ENCODE data around the gene ZBTB7C.

ZBTB7C gene

DNA sequence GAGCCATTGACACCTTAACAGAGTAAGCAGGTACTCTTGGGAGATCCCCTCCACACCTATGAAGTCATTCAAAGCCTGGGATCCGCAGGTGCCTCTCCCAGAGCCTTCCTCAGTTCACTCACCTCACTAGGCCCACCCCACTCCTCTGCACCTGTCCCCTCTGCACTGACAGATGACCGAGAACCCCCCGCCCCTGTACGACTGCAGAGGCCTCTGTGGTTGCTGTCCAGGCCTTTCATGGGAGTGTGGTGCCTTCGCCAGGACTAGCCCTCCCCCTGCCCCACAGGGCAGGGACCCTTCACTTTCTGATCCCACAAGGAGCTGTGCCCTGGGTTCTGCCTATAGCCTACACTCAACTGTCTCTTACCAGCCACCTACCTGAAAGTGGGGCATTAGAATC lies 238.5 kb downstream of the ZBTB7C start:
- TF ChIP-seq, protein P1, sequence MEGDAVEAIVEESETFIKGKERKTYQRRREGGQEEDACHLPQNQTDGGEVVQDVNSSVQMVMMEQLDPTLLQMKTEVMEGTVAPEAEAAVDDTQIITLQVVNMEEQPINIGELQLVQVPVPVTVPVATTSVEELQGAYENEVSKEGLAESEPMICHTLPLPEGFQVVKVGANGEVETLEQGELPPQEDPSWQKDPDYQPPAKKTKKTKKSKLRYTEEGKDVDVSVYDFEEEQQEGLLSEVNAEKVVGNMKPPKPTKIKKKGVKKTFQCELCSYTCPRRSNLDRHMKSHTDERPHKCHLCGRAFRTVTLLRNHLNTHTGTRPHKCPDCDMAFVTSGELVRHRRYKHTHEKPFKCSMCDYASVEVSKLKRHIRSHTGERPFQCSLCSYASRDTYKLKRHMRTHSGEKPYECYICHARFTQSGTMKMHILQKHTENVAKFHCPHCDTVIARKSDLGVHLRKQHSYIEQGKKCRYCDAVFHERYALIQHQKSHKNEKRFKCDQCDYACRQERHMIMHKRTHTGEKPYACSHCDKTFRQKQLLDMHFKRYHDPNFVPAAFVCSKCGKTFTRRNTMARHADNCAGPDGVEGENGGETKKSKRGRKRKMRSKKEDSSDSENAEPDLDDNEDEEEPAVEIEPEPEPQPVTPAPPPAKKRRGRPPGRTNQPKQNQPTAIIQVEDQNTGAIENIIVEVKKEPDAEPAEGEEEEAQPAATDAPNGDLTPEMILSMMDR (IDR thresholded peaks at IDR 0.05): no peak

DNA sequence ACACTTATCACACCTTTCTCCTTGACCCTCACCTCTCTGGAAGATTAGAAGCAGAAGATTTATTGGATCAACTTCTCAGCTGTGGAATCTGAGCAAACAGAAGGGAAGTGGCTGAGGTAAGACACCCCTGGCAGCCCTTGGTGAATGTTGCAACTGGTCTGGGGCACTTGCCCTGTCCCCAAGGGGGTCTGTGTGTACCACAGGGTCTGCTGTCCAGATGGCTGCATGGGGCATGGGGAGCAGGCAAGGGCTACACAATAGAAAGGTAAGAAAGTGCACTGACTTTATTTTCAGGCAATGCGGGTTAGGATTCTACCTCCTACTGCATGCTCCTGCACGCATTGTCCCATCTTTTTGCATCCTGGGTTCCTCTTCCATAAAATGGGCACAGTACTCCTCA lies 240.3 kb downstream of the ZBTB7C start:
- TF ChIP-seq, protein P1 (IDR thresholded peaks at IDR 0.05): no peak

- TF ChIP-seq, protein P1 (IDR thresholded peaks at IDR 0.05): no peak
These were observed 241.3 kb downstream of the ZBTB7C start for GRCh38 chr18:48167897-48168253.

DNA sequence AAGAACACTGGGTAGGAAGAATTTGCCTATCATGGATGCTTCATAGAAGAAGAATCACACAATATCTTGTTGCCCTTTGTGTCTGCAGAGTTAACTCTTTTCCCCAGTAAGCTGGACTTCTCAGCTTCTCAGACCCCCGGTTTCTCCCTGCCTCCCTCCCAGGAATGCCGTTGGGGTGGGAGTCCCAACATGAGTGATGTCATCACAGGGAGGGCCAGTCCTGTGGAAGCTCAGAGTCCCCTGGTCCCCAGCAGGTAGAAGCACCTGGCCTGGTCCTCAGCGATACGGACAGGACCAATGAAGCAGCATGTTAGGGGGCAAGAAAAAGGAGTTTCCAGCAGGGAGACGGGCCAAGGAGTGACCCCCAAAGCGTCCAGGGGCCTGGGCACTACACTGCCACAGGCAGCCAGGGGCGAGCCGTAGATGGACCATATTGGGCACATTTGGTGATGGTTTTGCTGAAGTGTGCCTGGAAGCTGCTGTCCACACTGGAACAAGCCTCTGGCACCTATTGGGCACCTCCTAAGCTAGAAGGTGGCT lies 242.8 kb downstream of the ZBTB7C start:
- TF ChIP-seq, protein P1 (IDR thresholded peaks at IDR 0.05): no peak

DNA sequence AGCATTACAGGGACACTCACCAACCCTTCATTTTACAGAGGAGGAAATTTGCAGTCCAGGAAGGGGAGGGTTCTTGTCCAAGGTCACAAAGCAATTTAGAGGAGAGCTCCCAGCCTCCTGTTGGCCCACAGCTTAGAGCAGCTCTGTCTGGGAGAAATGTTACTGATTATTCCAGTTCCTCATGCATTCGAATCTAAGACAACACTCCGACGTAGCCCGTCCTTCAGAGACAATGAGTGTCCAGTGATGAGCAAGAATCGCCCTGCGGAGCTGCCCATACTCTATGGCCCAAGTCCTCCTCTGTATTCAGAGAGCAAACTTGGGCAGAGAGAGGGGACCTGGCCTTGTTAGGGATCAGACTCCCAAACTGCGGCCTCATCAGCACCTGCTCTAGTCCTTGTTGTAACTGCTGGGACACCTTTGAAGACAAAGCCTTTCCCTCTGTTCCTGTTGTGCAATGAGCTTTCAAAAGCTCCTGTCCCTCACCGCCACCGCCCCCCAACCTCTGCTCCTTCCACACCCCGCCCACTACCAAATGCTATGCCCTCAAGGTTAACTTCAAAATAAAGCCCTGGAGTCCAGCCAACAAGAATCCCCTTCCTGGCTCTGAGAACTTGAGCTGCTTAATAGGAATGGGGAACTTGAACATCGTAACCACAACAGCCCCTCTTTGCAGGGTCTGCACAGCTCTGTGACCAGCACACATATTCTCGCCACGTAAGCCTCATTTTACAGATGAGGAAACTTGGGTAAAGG lies 243.9 kb downstream of the ZBTB7C start:
- TF ChIP-seq, protein P1 (IDR thresholded peaks at IDR 0.05): no peak

GRCh38 chr18:48164701-48165100 lies 244.5 kb downstream of the ZBTB7C start:
- TF ChIP-seq, protein P1 (IDR thresholded peaks at IDR 0.05): no peak

GRCh38 chr18:48164116-48164515 lies 245.1 kb downstream of the ZBTB7C start:
- TF ChIP-seq, protein P1 (IDR thresholded peaks at IDR 0.05): no peak

Measured in LNCAP (cell line).